HG03095 (cell line): ENCODE results near the gene TMEM270.
"Not testable (repeated sequence)": the region's sequence is repeated elsewhere in the genome, so short reads cannot be mapped to it uniquely, and the experiment has no call there.

ENCODE experiments used
- ATAC-seq: cut with Tn5 transposase; IDR thresholded peaks from one replicate; pipeline ENCODE4 v1.9.1; 2021; ENCODE audit warnings: moderate library complexity; ENCODE audit not compliant: unreplicated experiment

Gene TMEM270

GRCh38 chr7:73852500-73852899 lies 8.5 kb upstream of the TMEM270 start:
- no peak for ATAC-seq

GRCh38 chr7:73856941-73857340 lies 4.0 kb upstream of the TMEM270 start:
- ATAC-seq = no peak

DNA sequence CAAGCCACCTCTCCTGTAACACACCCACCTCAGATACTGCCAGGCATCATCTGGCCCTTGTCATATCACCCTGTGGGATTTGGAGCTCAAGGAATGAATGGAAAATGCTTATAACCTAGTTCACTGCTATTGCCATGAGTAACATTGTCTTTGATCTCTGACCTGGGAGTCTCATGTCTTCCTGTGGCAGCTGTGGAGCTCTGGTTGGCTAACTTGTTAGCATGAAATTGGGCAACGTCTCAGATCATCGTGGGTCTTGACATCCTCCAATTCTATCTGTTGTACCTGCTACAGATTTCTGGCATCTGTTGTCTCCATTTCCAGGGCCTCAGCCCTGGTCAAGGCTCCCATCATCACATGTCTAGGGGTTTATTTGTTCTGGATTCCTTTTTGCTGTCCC lies 2.2 kb upstream of the TMEM270 start:
- ATAC-seq = no peak

DNA sequence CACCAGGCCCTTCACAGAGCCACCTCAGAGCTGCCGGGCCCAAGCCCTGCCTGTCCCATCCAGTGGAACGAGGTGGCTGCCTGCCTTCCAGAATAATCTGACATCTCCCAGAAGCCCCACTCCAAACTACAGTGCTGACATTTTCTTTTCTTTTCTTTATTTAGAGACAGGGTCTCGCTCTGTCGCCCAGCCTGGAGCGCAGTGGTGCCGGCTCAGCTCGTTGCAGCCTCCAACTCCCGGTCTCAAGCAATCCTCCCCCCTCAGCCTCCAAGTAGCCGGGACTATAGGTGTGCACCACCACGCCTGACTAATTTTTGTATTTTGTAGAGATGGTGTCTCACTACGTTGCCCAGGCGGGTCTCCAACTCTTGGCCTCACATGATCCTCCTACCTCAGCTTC lies 346 bp downstream of the TMEM270 start:
- no peak for ATAC-seq

- ATAC-seq = no peak
Observed at GRCh38 chr7:73864981-73865711, 4.2 kb downstream of the TMEM270 start.

GRCh38 chr7:73865738-73866445 lies 4.9 kb downstream of the TMEM270 start:
- no peak for ATAC-seq

GRCh38 chr7:73866446-73866767 lies 5.4 kb downstream of the TMEM270 start:
- ATAC-seq = no peak

DNA sequence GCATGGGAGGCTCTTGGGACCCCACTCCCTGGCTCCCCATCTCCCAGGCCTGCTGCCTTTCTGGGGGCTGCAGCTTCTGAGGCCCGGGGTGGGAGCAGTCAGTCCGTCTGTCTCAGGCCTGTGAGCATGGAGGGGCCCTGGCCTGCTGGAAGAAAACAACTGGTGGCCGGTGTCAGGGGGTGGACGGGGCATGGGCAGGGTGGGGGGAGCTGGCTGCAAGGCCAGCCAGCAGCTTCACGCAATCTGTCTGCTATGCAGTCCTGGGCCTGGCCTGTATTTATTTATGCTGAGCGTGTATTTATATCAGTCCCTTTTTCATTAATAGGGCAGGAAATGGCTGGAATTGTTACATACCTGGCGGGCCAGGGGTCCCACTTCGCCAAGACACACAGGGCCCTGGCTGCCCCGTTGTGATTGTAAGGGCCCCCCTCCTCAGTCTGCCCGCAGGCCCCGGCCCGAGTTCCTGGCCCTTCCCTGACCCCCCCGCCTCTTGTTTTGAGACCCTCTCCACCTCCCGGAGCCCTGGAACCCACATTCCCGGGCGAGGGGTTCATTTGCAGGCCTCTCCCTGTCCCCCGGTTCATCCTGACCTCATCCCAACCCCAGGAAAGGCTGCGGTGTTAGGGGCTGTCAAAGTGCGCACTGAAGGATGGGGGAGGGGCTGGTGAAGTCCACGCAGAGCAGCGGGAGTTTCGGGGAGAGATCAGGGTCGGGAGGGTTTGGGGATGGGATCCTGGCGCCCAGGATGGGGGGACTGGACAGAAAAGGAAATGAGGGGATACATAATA lies 8.2 kb downstream of the TMEM270 start:
- no peak for ATAC-seq

GRCh38 chr7:73870041-73870492 lies 9.1 kb downstream of the TMEM270 start:
- no peak for ATAC-seq

GRCh38 chr7:73871163-73872011 lies 10.4 kb downstream of the TMEM270 start:
- ATAC-seq = no peak

- no peak for ATAC-seq
Observed at GRCh38 chr7:73872056-73872908, 11.3 kb downstream of the TMEM270 start.

GRCh38 chr7:73876361-73876760 lies 15.4 kb downstream of the TMEM270 start:
- no peak for ATAC-seq

- ATAC-seq = no peak
Observed at GRCh38 chr7:73876973-73877372, 16.0 kb downstream of the TMEM270 start.

GRCh38 chr7:73879977-73880681 lies 19.2 kb downstream of the TMEM270 start:
- no peak for ATAC-seq

- no peak for ATAC-seq
Observed at GRCh38 chr7:73880755-73881328, 19.9 kb downstream of the TMEM270 start.

DNA sequence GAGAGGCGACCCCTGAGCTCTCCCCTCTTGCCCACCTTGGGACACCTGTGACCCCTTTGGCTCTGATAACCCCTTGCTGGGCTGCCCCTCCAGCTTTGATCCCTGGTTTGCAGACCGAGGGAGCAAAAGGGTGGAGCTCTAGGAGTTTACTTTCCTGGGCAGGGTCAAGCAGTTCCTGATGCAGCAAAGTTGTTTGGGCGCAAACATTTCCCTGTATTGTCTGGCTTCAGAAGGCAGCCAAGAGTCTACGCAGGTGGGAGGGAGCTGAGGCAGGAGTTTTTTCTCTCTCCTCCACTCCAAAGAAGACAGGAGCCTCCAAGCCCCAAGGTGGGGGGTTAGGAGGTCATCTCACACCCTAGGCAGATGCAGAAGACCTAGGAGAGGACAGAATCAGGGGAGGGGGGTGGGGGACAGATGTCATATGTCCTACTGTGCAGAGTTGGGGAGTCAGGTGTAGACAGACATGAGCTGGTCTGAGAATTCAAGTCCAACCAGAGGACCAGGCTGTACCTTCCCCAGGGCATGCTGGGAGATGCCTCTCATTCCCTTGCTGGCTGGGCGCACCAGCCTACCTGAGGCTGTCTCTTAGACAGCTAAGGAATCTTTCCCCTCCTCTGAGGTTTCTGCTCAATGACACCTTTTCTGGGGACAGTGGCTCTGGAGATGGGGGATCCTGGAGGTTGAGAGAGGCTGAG lies 20.5 kb downstream of the TMEM270 start:
- ATAC-seq = no peak

- ATAC-seq = no peak
Observed at GRCh38 chr7:73882047-73882402, 21.1 kb downstream of the TMEM270 start.

GRCh38 chr7:73884867-73885422 lies 24.0 kb downstream of the TMEM270 start:
- not testable (repeated sequence) for ATAC-seq
